ENCODE measurements around the gene CDK14.
"Not testable (repeated sequence)": the region's sequence is repeated elsewhere in the genome, so short reads cannot be mapped to it uniquely, and the experiment has no call there.

The CDK14 gene

GRCh38 chr7:90597563-90598253 lies 1.6 kb downstream of the CDK14 start:
- no peak for DNase-seq

GRCh38 chr7:90599038-90599437 lies 2.9 kb downstream of the CDK14 start:
- DNase-seq: no peak

- DNase-seq: no peak
Observed at GRCh38 chr7:90599892-90600555, 3.9 kb downstream of the CDK14 start.

- DNase-seq: no peak
Observed at GRCh38 chr7:90602303-90602702, 6.2 kb downstream of the CDK14 start.

GRCh38 chr7:90603346-90603745 lies 7.2 kb downstream of the CDK14 start:
- DNase-seq: no peak

GRCh38 chr7:90604383-90604782 lies 8.3 kb downstream of the CDK14 start:
- no peak for DNase-seq

GRCh38 chr7:90605055-90605454 lies 8.9 kb downstream of the CDK14 start:
- DNase-seq: no peak

- no peak for DNase-seq
Observed at GRCh38 chr7:90607196-90607595, 11.1 kb downstream of the CDK14 start.

GRCh38 chr7:90610105-90610504 lies 14.0 kb downstream of the CDK14 start:
- DNase-seq: no peak

GRCh38 chr7:90611115-90611514 lies 15.0 kb downstream of the CDK14 start:
- DNase-seq: no peak

GRCh38 chr7:90613088-90613498 lies 17.0 kb downstream of the CDK14 start:
- no peak for DNase-seq

GRCh38 chr7:90617442-90617841 lies 21.3 kb downstream of the CDK14 start:
- DNase-seq: no peak

- no peak for DNase-seq
Observed at GRCh38 chr7:90618876-90619275, 22.8 kb downstream of the CDK14 start.

GRCh38 chr7:90621125-90621746 lies 25.1 kb downstream of the CDK14 start:
- DNase-seq: no peak

GRCh38 chr7:90621747-90622140 lies 25.6 kb downstream of the CDK14 start:
- no peak for DNase-seq

- DNase-seq: no peak
Observed at GRCh38 chr7:90622670-90623069, 26.5 kb downstream of the CDK14 start.

GRCh38 chr7:90624225-90624911 lies 28.2 kb downstream of the CDK14 start:
- DNase-seq: no peak

GRCh38 chr7:90625051-90625450 lies 28.9 kb downstream of the CDK14 start:
- no peak for DNase-seq

- no peak for DNase-seq
Observed at GRCh38 chr7:90625562-90625961, 29.4 kb downstream of the CDK14 start.

GRCh38 chr7:90626013-90626412 lies 29.9 kb downstream of the CDK14 start:
- no peak for DNase-seq

GRCh38 chr7:90629297-90629918 lies 33.3 kb downstream of the CDK14 start:
- no peak for DNase-seq

GRCh38 chr7:90631502-90631901 lies 35.4 kb downstream of the CDK14 start:
- no peak for DNase-seq

- DNase-seq: not testable (repeated sequence)
Observed at GRCh38 chr7:90639683-90640082, 43.6 kb downstream of the CDK14 start.
